ENCODE results near the gene LILRA6. TPM values are rescaled to one million over a fixed set of nuclear protein-coding genes. Genes with fewer than 3 reads are reported as not detected.

Gene LILRA6
- total RNA-seq, 1 donor from 2014 or later: not detected

GRCh38 chr19:54189145-54189734, 53.4 kb downstream of the LILRA6 start, which contains the start of gene MBOAT7:
MBOAT7 (minus strand) TSS chr19:54189580; CDS start chr19:54188508, 1,072 bp downstream.
- H3K4me1 Mint-ChIP-seq (ENCODE audit: unreplicated experiment): peaks cover 7% of the 10 kb centered on the region
- H3K36me3 Mint-ChIP-seq: peaks cover 8% of the 10 kb centered on the region
- TF ChIP-seq CTCF (conservative IDR thresholded peaks at IDR 0.05): peak; percentile 44
- H3K9me3 Mint-ChIP-seq: no peaks in the 10 kb centered on the region
- DNase-seq (ENCODE audit: extremely low spot score, unreplicated experiment): no peak
- peak within 1 kb of the TSS; percentile 97 for H3K4me3 Mint-ChIP-seq
- H3K27me3 Mint-ChIP-seq: no peaks in the 10 kb centered on the region
- peak within 1 kb of the TSS; percentile 100 for H3K27ac Mint-ChIP-seq

GRCh38 chr19:54188215-54188871, 54.2 kb downstream of the LILRA6 start:
- peak overlapping the region; percentile 90 for H3K4me3 Mint-ChIP-seq
- peaks cover 7% of the 10 kb centered on the region for H3K4me1 Mint-ChIP-seq (ENCODE audit: unreplicated experiment)
- H3K9me3 Mint-ChIP-seq: no peaks in the 10 kb centered on the region
- no peak for TF ChIP-seq CTCF (conservative IDR thresholded peaks at IDR 0.05)
- H3K36me3 Mint-ChIP-seq: peaks cover 8% of the 10 kb centered on the region
- H3K27me3 Mint-ChIP-seq: no peaks in the 10 kb centered on the region
- DNase-seq (ENCODE audit: extremely low spot score, unreplicated experiment): no peak
- H3K27ac Mint-ChIP-seq: peak overlapping the region; percentile 84

GRCh38 chr19:54186934-54187381, 55.6 kb downstream of the LILRA6 start:
- Mint-ChIP-seq H3K36me3 (peaks cover 8% of the 10 kb centered on the region), H3K27me3 (no peaks in the 10 kb centered on the region)

More at GRCh38 chr19:54186934-54187381, 55.6 kb downstream of the LILRA6 start:
- Mint-ChIP-seq H3K9me3 (no peaks in the 10 kb centered on the region), H3K4me1 (ENCODE audit: unreplicated experiment) (peaks cover 7% of the 10 kb centered on the region), H3K4me3 (peak overlapping the region; percentile 90), H3K27ac (peak overlapping the region; percentile 67)
- no peak for TF ChIP-seq CTCF (conservative IDR thresholded peaks at IDR 0.05)
- no peak for DNase-seq (ENCODE audit: extremely low spot score, unreplicated experiment)

Small RNAs within 50 kb of the gene (microRNA-seq; reads per million reads assigned to microRNA genes)
- gene MIR4752: not detected

Other genes with a start within 250 kb of the LILRA6 start
- not detected in 2 replicates for gene VSTM1, start 178.9 kb downstream of the LILRA6 start, total RNA-seq (ENCODE audit: low replicate concordance)
- gene TARM1, start 161.4 kb downstream of the LILRA6 start, total RNA-seq (ENCODE audit: low replicate concordance): not detected in 2 replicates
- not detected in 2 replicates for gene OSCAR, start 142.0 kb downstream of the LILRA6 start, total RNA-seq (ENCODE audit: low replicate concordance)
- 140 and 155 TPM in 2 replicates for gene NDUFA3, start 139.9 kb downstream of the LILRA6 start, total RNA-seq (ENCODE audit: low replicate concordance)
- gene TFPT, start 127.1 kb downstream of the LILRA6 start, total RNA-seq (ENCODE audit: low replicate concordance): 14.1 and 17.0 TPM in 2 replicates
- gene PRPF31, start 127.0 kb downstream of the LILRA6 start, total RNA-seq (ENCODE audit: low replicate concordance): 80.5 and 89.8 TPM in 2 replicates
- gene CNOT3, start 105.0 kb downstream of the LILRA6 start, total RNA-seq (ENCODE audit: low replicate concordance): 55.4 and 72.9 TPM in 2 replicates
- gene LENG1, start 83.1 kb downstream of the LILRA6 start, total RNA-seq (ENCODE audit: low replicate concordance): 6.6 and 7.5 TPM in 2 replicates
- 24.2 and 42.1 TPM in 2 replicates for gene TMC4, start 69.6 kb downstream of the LILRA6 start, total RNA-seq (ENCODE audit: low replicate concordance)
- 73.3 and 86.7 TPM in 2 replicates for gene MBOAT7, start 53.2 kb downstream of the LILRA6 start, total RNA-seq (ENCODE audit: low replicate concordance)
- 39.3 and 41.9 TPM in 2 replicates for gene TSEN34, start 51.5 kb downstream of the LILRA6 start, total RNA-seq (ENCODE audit: low replicate concordance)
- 1,437 and 1,455 TPM in 2 replicates for gene RPS9, start 41.9 kb downstream of the LILRA6 start, total RNA-seq (ENCODE audit: low replicate concordance)
- not detected in 2 replicates for gene LILRB3, start 19.8 kb downstream of the LILRA6 start, total RNA-seq (ENCODE audit: low replicate concordance)
- gene LILRB5, start 14.5 kb upstream of the LILRA6 start, total RNA-seq (ENCODE audit: low replicate concordance): not detected in 2 replicates
- gene LILRB2, start 38.3 kb upstream of the LILRA6 start, total RNA-seq (ENCODE audit: low replicate concordance): not detected in 2 replicates
- not detected in 2 replicates for gene LILRA5, start 70.4 kb upstream of the LILRA6 start, total RNA-seq (ENCODE audit: low replicate concordance)
- gene LILRA4, start 96.4 kb upstream of the LILRA6 start, total RNA-seq (ENCODE audit: low replicate concordance): not detected in 2 replicates
- gene LAIR1, start 122.1 kb upstream of the LILRA6 start, total RNA-seq (ENCODE audit: low replicate concordance): not detected in 2 replicates
- gene TTYH1, start 172.7 kb upstream of the LILRA6 start, total RNA-seq (ENCODE audit: low replicate concordance): 8.7 and 50.7 TPM in 2 replicates
- 135 and 196 TPM in 2 replicates for gene LENG8, start 206.4 kb upstream of the LILRA6 start, total RNA-seq (ENCODE audit: low replicate concordance)
- gene LENG9, start 221.0 kb upstream of the LILRA6 start, total RNA-seq (ENCODE audit: low replicate concordance): 3.9 and 4.2 TPM in 2 replicates
- 16.1 and 24.3 TPM in 2 replicates for gene CDC42EP5, start 230.5 kb upstream of the LILRA6 start, total RNA-seq (ENCODE audit: low replicate concordance)